Measurements from ENCODE around the gene FSTL5.

Gene FSTL5

GRCh38 chr4:161827013-161827412 is 336.8 kb downstream of the FSTL5 start:
- Histone ChIP-seq H3K9me3 (ENCODE audit: insufficient read depth, low read depth, low read length) (peaks cover 13% of the 10 kb centered on the region; the same call in 1 of the 2 replicates), H3K4me3 (ENCODE audit: low read length) (no peak overlapping the region), H3K9ac (ENCODE audit: low read depth, low read length) (no peak overlapping the region), H3K36me3 (ENCODE audit: insufficient read depth, low read length) (no peaks in the 10 kb centered on the region), H3K27ac (ENCODE audit: low read depth, low read length) (no peak overlapping the region), H3K4me1 (ENCODE audit: insufficient read depth, low read length) (no peaks in the 10 kb centered on the region), H3K27me3 (ENCODE audit: insufficient read depth, low read length) (no peaks in the 10 kb centered on the region)
- 87% methylated on average over 3 of the region's 3 CpGs for WGBS

DNA sequence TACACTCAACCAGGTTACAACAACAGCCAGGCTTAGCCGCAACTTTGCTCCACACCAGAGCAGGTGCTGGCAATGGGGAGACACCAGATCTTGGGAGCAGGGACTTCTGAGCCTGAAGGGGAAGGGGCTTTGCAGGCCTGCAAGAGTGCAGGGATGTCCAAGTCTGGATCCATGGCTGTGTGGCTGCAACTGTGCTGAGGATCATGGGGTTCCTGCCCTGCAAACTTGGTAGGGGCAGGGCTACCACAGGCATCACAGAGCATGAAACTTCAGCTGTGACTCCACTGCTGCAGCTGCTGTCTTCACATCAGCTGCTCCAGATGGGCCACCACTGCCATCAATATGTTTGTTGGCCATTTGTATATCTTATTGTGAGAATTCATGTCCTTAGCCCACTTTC is 340.4 kb downstream of the FSTL5 start:
- Histone ChIP-seq H3K27ac (ENCODE audit: low read depth, low read length) (no peak overlapping the region), H3K27me3 (ENCODE audit: insufficient read depth, low read length) (no peaks in the 10 kb centered on the region), H3K36me3 (ENCODE audit: insufficient read depth, low read length) (no peaks in the 10 kb centered on the region), H3K9me3 (ENCODE audit: insufficient read depth, low read depth, low read length) (peaks cover 14% of the 10 kb centered on the region; the same call in 1 of the 2 replicates), H3K9ac (ENCODE audit: low read depth, low read length) (no peak overlapping the region), H3K4me1 (ENCODE audit: insufficient read depth, low read length) (no peaks in the 10 kb centered on the region), H3K4me3 (ENCODE audit: low read length) (no peak overlapping the region)
- 97% methylated on average over 1 of the region's 1 CpG for WGBS

- H3K27me3 ChIP-seq (ENCODE audit: insufficient read depth, low read length): no peaks in the 10 kb centered on the region
- H3K4me3 ChIP-seq (ENCODE audit: low read length): no peak overlapping the region
- no peak overlapping the region for H3K27ac ChIP-seq (ENCODE audit: low read depth, low read length)
- no peaks in the 10 kb centered on the region for H3K4me1 ChIP-seq (ENCODE audit: insufficient read depth, low read length)
- WGBS: 100% methylated on average over 1 of the region's 1 CpG
- H3K9ac ChIP-seq (ENCODE audit: low read depth, low read length): no peak overlapping the region
- H3K9me3 ChIP-seq (ENCODE audit: insufficient read depth, low read depth, low read length): peaks cover 14% of the 10 kb centered on the region; the same call in 1 of the 2 replicates
- no peaks in the 10 kb centered on the region for H3K36me3 ChIP-seq (ENCODE audit: insufficient read depth, low read length)
These were observed 341.6 kb downstream of the FSTL5 start for GRCh38 chr4:161822174-161822573.

DNA sequence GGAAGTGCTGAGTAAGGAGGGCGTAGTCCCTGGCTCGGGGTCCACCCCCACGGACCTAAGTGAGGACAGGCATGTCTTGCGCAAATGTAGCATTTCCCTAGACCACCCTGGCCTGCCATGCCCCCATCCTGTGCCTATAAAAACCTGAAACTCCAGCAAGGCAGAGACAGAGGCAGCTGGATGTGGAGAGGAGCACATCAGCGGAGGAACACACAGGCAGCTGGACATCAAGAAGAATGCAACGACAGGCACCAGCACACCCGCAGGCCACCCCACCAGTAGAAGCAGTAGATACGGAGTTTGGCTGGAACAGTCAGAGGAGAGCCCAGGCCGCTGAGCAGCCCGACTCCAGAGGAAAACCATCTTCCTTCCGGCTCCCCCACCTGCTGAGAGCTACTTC is 345.9 kb downstream of the FSTL5 start:
- no peak overlapping the region for H3K27ac ChIP-seq (ENCODE audit: low read depth, low read length)
- no peaks in the 10 kb centered on the region for H3K4me1 ChIP-seq (ENCODE audit: insufficient read depth, low read length)
- H3K9me3 ChIP-seq (ENCODE audit: insufficient read depth, low read depth, low read length): peaks cover 8% of the 10 kb centered on the region; the same call in 1 of the 2 replicates
- H3K4me3 ChIP-seq (ENCODE audit: low read length): no peak overlapping the region
- WGBS: 93% methylated on average over 11 of the region's 11 CpGs
- no peaks in the 10 kb centered on the region for H3K27me3 ChIP-seq (ENCODE audit: insufficient read depth, low read length)
- H3K9ac ChIP-seq (ENCODE audit: low read depth, low read length): no peak overlapping the region
- H3K36me3 ChIP-seq (ENCODE audit: insufficient read depth, low read length): no peaks in the 10 kb centered on the region

GRCh38 chr4:161816958-161817357 is 346.8 kb downstream of the FSTL5 start:
- Histone ChIP-seq H3K9me3 (ENCODE audit: insufficient read depth, low read depth, low read length) (no peaks in the 10 kb centered on the region; the same call in 1 of the 2 replicates), H3K36me3 (ENCODE audit: insufficient read depth, low read length) (no peaks in the 10 kb centered on the region), H3K27me3 (ENCODE audit: insufficient read depth, low read length) (no peaks in the 10 kb centered on the region), H3K9ac (ENCODE audit: low read depth, low read length) (no peak overlapping the region), H3K27ac (ENCODE audit: low read depth, low read length) (no peak overlapping the region), H3K4me1 (ENCODE audit: insufficient read depth, low read length) (no peaks in the 10 kb centered on the region), H3K4me3 (ENCODE audit: low read length) (no peak overlapping the region)
- WGBS: no CpG with 5 or more reads among the region's 1 CpG

GRCh38 chr4:161815841-161816240 is 348.0 kb downstream of the FSTL5 start:
- Histone ChIP-seq H3K4me1 (ENCODE audit: insufficient read depth, low read length) (no peaks in the 10 kb centered on the region), H3K9me3 (ENCODE audit: insufficient read depth, low read depth, low read length) (no peaks in the 10 kb centered on the region), H3K36me3 (ENCODE audit: insufficient read depth, low read length) (no peaks in the 10 kb centered on the region), H3K27ac (ENCODE audit: low read depth, low read length) (no peak overlapping the region), H3K4me3 (ENCODE audit: low read length) (no peak overlapping the region), H3K27me3 (ENCODE audit: insufficient read depth, low read length) (no peaks in the 10 kb centered on the region), H3K9ac (ENCODE audit: low read depth, low read length) (no peak overlapping the region)
- 94% methylated on average over 1 of the region's 1 CpG for WGBS

- Histone ChIP-seq H3K36me3 (ENCODE audit: insufficient read depth, low read length) (no peaks in the 10 kb centered on the region), H3K27me3 (ENCODE audit: insufficient read depth, low read length) (no peaks in the 10 kb centered on the region), H3K4me3 (ENCODE audit: low read length) (no peak overlapping the region), H3K9ac (ENCODE audit: low read depth, low read length) (no peak overlapping the region), H3K4me1 (ENCODE audit: insufficient read depth, low read length) (no peaks in the 10 kb centered on the region), H3K9me3 (ENCODE audit: insufficient read depth, low read depth, low read length) (no peaks in the 10 kb centered on the region), H3K27ac (ENCODE audit: low read depth, low read length) (no peak overlapping the region)
These were observed 349.9 kb downstream of the FSTL5 start for GRCh38 chr4:161813889-161814288.

DNA sequence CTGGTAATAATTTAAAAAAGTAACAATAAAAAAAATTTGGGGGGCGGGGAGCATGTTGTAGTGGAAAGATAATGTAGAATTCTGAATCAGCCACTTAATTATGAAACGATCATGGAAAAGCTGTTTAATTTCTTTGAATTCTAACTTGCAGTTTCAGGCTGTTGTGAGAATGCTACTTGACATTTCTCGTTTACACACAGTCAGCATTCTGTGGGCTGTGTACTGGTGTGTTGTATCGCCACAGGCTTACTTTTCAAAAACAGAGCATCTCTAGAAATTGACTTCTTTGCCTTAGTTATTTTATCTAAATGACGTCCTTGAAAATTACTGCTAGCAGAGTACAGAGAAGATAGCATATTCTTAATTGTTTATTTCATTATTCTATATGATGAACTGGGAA is 350.4 kb downstream of the FSTL5 start:
- Histone ChIP-seq H3K4me3 (ENCODE audit: low read length) (no peak overlapping the region), H3K36me3 (ENCODE audit: insufficient read depth, low read length) (no peaks in the 10 kb centered on the region), H3K9me3 (ENCODE audit: insufficient read depth, low read depth, low read length) (no peaks in the 10 kb centered on the region), H3K27ac (ENCODE audit: low read depth, low read length) (no peak overlapping the region), H3K9ac (ENCODE audit: low read depth, low read length) (no peak overlapping the region), H3K27me3 (ENCODE audit: insufficient read depth, low read length) (no peaks in the 10 kb centered on the region), H3K4me1 (ENCODE audit: insufficient read depth, low read length) (no peaks in the 10 kb centered on the region)
- WGBS: 94% methylated on average over 4 of the region's 5 CpGs

- Histone ChIP-seq H3K4me3 (ENCODE audit: low read length) (no peak overlapping the region), H3K36me3 (ENCODE audit: insufficient read depth, low read length) (no peaks in the 10 kb centered on the region), H3K4me1 (ENCODE audit: insufficient read depth, low read length) (no peaks in the 10 kb centered on the region), H3K9ac (ENCODE audit: low read depth, low read length) (no peak overlapping the region), H3K9me3 (ENCODE audit: insufficient read depth, low read depth, low read length) (no peaks in the 10 kb centered on the region), H3K27ac (ENCODE audit: low read depth, low read length) (no peak overlapping the region), H3K27me3 (ENCODE audit: insufficient read depth, low read length) (no peaks in the 10 kb centered on the region)
- WGBS: 100% methylated on average over 1 of the region's 2 CpGs
These were observed 360.6 kb downstream of the FSTL5 start for GRCh38 chr4:161803171-161803570.

- H3K9me3 ChIP-seq (ENCODE audit: insufficient read depth, low read depth, low read length): no peaks in the 10 kb centered on the region
- 97% methylated on average over 3 of the region's 3 CpGs for WGBS
- no peaks in the 10 kb centered on the region for H3K27me3 ChIP-seq (ENCODE audit: insufficient read depth, low read length)
- H3K4me1 ChIP-seq (ENCODE audit: insufficient read depth, low read length): no peaks in the 10 kb centered on the region
- H3K9ac ChIP-seq (ENCODE audit: low read depth, low read length): no peak overlapping the region
- no peak overlapping the region for H3K27ac ChIP-seq (ENCODE audit: low read depth, low read length)
- no peaks in the 10 kb centered on the region for H3K36me3 ChIP-seq (ENCODE audit: insufficient read depth, low read length)
- no peak overlapping the region for H3K4me3 ChIP-seq (ENCODE audit: low read length)
These were observed 364.1 kb downstream of the FSTL5 start for GRCh38 chr4:161799710-161800109.

DNA sequence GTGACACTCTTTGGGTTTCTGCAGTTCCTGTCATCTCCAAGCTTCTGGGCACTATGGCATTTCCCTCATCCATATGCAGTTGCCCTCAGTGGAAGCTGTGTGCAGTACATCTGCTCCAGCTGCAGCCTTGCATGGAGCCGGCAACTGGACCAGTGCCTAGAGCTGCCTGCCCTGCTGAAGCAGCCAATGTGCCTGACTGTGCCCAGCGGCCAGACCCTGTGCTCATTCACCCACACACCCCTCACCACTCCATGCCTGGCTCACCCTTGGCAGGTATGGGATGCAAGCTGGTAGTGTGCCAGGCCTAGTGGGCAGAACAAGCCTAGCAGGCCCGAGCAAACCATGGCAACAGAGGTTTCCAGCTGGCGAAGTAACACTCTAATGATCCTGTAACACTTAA is 370.8 kb downstream of the FSTL5 start:
- 95% methylated on average over 3 of the region's 4 CpGs for WGBS
- H3K36me3 ChIP-seq (ENCODE audit: insufficient read depth, low read length): no peaks in the 10 kb centered on the region

More for the DNA sequence above, 370.8 kb downstream of the FSTL5 start:
- Histone ChIP-seq H3K9ac (ENCODE audit: low read depth, low read length) (no peak overlapping the region), H3K9me3 (ENCODE audit: insufficient read depth, low read depth, low read length) (peaks cover 15% of the 10 kb centered on the region; the same call in 1 of the 2 replicates), H3K27me3 (ENCODE audit: insufficient read depth, low read length) (no peaks in the 10 kb centered on the region), H3K4me3 (ENCODE audit: low read length) (no peak overlapping the region), H3K27ac (ENCODE audit: low read depth, low read length) (no peak overlapping the region), H3K4me1 (ENCODE audit: insufficient read depth, low read length) (no peaks in the 10 kb centered on the region)
